NCI-H2196 treated with DMSO at 0.1 percent for 48 hours (cell line): Measurements from ENCODE around the gene CAMK2G.
"Not testable (repeated sequence)": the region's sequence is repeated elsewhere in the genome, so short reads cannot be mapped to it uniquely, and the experiment has no call there.

ENCODE experiments used
- DNase-seq: peaks from one replicate; lab custom pipeline; 2025; ENCODE audit not compliant: unreplicated experiment; lab: John Stamatoyannopoulos, UW

CAMK2G gene

DNA sequence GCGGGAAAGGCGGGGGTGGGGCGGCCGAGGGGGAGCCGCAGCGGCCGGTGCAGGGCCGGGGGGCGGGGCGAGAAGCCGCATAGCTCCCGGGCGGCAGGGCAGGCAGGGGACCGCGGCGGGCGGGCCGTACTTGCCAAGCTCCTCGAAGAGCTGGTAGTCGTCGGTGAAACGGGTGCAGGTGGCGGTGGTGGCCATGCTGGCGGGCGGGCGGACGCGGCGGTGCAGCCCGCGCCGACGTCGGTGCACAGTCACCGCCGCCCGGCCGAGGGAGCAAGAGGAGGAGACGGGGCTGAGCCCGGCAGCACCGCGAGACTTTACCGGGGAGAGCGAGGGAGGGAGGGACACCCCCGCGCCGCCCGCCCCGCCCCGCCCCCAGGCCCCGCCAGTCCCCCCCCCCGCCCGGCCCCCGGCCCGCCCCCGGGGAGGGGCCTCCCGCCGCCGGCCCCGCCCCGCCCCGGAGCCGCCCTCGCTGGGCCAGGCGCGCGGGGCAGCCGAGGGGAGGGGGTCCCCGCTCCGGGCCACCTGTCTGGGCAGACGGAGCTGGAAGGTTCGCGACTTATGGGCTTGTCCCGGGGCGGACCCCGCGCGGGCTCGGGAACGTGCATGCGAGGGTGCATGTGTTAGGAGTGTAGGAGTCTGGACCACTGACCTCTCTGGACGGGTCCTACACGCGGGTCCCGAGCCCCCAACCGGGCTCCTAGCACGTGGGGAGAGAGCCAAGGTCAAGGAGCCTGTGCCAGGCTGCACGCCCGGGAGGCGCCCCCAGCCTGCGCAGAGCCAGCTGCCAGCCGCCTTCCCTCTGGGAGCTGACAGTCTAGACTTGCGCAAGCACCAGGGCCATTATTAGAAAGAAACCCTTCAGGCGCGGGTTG lies at the start of gene CAMK2G:
TSS of gene CAMK2G (minus strand) at position 289 of the 872 bp plus-strand sequence. CDS start at position 195, 94 bp downstream.
- peak; percentile 63 for DNase-seq

DNA sequence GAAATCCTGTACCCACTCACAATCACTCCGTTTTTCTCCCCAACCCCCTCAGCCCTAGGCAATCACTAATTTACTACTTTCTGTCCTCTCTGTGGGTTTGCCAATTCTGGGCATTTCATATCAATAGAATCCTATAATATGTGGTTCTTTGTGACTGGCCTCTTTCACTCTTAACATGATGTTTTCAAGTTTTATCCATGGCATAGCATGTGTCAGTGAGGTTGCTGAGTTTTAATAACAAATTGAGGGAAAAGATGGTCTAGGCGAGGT lies 48.4 kb upstream of the CAMK2G start:
- no peak for DNase-seq

DNA sequence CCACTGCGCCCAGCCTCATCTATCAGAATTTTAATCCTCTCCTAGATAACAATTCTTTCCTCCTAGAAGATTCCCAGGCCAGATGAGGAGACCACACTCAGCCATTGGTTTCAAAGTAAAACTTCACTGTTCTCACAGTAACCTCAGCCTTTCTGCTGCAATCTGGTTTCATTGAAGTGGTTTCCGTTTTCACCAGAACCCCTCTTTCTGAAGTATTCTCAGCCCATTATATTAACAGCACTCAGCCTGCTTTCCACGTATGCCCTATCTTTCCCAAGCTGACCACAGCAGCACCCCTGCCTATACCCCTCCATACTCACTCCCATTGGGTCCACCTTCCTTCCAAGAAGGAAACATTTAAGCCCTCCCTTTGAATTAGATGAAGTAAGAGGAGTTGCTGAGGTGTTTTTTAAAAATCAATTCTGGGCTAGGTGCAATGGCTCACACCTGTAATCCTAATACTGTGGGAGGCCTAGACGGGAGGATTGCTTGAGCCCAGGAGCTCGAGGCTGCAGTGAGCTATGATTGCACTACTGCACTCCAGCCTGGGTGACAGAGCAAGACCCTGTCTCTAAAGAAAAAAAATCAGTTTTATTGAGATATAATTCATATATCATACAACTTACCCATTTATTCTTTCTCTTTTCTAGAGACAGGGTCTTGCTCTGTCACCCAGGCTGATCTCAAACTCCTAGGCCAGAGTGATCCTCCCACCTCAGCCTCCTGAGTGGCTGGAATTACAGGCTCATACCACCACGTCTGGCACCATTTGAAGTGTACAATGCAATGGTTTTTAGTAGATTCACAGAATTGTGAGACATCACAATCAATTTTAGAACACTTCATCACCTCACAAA lies 47.9 kb upstream of the CAMK2G start:
- no peak for DNase-seq

DNA sequence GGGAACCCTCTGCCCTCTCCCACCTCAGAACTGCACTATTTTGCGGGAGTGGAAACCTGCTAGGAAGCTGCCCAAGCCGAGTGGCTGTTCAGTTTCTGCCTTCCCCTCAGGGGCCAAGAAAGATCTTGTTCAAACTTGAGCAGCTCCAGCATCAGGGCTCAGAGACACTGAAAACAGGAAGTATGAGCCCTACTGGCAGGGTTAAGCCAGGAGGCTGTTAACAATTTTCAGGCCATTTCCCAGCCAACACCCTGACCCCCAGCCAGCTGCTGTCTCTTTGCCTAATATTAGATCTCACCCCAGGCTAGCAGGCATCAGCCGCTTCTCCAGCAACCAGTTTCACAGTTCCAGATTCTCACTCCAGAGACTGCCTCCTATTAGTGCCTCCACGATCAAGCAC lies 45.7 kb upstream of the CAMK2G start:
- DNase-seq: no peak

DNA sequence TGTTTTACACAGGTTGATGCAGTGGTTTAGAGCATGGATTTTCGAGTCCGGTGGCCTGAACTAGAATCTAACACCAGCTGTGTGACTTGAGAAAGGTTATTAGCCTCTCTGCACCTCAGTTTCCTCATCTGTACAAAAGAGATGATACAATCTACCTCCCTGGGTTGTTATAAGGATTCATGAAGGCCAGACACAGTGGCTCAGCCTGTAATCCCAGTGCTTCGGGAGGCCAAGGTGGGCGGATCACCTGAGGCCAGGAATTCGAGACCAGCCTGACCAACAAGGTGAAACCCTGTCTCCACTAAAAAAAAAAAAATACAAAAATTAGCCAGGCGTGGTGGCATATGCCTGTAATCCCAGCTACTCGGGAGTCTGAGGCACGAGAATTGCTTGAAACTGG lies 45.1 kb upstream of the CAMK2G start:
- not testable (repeated sequence) for DNase-seq

DNA sequence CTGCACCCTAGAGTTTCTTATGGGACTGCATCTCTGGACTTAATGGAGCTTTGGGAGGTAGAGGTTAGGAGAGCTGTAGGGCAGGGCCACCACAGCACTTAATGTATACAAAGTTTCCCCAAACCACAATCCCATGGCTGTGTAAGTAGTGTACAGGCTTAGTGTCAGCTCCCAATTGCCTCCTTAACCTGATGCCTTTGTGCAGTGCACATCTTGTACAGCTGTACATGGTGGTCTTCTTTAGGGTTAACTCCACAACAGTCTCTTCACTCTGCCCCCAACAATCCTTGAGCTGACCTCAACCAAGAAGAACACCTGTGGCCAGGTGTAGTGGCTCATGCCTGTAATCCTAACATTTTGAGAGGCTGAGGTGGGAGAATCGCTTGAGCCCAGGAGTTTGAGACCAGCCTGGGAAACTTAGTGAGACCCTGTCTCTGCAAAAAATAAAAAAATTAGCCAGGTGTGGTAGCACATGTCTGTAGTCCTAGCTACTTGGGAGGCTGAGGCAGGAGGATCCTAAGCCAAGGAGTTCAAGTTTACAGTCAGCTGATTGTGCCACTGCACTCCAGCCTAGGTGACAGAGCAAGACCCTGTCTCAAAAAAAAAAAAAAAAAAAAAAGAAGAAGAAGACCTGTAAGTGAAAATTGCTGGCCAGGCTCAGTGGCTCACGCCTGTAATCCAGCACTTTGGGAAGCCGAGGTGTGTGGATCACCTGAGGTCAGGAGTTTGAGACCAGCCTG lies 43.4 kb upstream of the CAMK2G start:
- no peak for DNase-seq

DNA sequence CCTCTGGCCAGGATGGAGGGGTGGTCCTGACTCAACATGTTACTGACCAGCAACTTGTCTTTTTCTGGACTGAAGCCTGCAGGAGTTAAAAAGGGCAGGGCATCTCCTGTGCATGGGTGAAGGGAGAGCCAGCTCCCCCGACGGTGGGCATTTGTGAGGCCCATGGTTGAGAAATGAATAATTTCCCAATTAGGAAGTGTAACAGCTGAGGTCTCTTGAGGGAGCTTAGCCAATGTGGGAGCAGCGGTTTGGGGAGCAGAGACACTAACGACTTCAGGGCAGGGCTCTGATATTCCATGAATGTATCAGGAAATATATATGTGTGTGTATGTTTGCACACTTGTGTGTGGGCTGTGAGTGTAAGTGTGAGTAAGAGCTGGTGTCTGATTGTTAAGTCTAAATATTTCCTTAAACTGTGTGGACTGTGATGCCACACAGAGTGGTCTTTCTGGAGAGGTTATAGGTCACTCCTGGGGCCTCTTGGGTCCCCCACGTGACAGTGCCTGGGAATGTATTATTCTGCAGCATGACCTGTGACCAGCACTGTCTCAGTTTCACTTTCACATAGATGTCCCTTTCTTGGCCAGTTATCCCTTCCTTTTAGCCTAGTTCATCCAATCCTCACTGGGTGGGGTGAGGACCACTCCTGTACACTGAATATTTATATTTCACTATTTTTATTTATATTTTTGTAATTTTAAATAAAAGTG lies 42.6 kb upstream of the CAMK2G start:
- DNase-seq: no peak

DNA sequence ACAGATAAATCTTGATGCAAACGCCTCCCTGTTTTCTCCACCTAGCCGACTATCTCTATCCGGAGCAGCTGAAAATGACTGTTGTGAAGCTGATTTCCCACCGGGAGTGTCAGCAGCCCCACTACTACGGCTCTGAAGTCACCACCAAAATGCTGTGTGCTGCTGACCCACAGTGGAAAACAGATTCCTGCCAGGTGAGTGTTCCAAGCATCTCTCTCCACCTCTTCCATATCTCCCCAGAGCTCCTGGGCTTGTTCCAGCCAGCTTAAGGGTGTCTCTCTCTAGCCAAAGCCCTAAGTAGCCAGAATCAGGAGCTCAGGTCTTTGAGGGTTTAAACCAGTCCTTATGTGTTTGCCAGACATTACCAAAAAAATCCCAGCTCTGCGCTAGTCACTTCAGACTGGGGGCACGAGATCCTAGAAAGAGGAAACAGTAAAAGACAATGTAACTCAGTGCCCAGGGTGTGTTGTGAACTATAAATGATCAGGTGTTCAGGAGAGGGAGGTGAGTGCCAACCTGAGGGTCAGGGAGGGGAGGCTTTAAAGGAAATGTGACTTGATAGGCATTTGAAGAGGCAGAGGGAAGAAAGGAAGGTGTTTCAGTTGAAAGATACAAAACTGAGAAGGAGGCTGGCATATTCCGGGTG lies 41.0 kb upstream of the CAMK2G start:
- DNase-seq: no peak

DNA sequence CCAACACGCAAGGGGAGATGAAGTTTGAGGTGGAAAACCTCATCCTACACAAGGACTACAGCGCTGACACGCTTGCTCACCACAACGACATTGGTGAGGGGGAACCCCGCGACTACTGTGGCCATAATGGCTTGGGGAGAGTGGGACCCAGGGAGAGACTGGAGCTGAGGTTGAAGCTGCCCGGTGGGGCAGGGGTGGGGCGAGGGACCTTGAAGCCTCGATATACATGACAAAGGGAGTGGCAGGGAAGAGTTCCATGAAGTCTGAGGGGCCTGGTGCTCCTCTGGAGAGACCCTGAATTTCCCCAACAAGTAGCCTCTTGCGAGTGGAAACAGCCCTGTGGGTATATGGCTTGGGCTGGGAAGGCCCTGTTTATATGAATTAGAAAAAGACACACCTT lies 39.7 kb upstream of the CAMK2G start:
- DNase-seq: no peak

DNA sequence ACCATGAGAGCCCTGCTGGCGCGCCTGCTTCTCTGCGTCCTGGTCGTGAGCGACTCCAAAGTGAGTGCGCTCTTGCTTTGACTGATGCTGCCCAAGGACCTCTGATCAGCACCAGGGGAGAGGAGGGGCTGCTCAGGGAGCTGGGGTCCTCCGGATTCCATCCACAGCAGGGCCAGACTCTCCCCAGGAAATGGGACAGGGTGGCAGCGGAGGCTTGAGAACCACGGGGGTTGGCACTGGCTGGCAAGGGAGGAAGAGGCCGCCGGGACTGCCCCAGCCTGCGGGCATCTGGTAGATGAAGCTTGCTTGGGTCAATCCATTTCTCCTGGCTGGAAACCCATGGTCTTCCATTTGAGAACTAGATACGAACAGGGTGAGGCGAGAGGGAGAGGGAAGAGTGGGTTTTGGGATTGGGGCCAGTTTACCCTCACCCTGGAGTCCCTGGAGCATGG lies 37.2 kb upstream of the CAMK2G start:
- no peak for DNase-seq

DNA sequence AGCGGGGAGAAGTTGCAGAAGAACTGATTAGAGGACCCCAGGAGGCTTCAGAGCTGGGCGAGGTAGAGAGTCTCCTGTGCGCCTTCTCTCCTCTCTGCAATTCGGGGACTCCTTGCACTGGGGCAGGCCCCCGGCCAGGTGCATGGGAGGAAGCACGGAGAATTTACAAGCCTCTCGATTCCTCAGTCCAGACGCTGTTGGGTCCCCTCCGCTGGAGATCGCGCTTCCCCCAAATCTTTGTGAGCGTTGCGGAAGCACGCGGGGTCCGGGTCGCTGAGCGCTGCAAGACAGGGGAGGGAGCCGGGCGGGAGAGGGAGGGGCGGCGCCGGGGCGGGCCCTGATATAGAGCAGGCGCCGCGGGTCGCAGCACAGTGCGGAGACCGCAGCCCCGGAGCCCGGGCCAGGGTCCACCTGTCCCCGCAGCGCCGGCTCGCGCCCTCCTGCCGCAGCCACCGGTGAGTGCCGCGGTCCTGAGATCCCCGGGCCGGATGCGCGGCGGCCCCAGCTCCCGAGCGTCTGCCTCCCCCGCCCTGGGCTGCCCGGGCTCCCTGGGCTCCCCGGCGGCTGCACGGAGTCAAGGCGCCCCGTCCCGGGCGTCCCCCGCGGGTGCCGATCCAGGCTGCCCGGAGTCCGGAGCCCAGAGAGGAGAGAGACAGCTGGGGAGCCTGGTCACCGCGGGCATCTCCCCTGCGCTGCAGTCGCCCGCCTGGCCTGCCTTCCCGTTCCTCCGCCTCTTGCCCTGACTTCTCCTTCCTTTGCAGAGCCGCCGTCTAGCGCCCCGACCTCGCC lies 36.6 kb upstream of the CAMK2G start, which contains the start of gene PLAU:
TSS of gene PLAU (plus strand) at position 369 of the 789 bp plus-strand sequence. CDS start 424 bp downstream, outside the sequence.
- DNase-seq: no peak

DNA sequence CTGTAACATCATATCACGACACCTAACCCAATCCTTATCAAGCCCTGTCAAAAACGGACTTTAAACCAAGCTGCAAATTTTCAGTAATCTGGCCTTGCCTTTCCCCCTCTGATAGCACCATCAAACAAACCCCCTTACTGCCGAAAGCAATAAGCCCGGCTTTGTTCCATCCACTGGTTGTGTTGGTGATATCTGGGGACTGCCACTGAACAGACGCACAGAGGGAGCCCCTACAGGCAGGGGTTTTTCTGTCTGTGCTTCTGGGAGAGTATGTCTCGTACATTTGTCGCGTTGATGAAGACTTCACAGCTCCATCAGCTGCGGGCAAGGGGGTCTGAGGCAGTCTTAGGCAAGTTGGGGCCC lies 36.0 kb upstream of the CAMK2G start:
- DNase-seq: no peak

DNA sequence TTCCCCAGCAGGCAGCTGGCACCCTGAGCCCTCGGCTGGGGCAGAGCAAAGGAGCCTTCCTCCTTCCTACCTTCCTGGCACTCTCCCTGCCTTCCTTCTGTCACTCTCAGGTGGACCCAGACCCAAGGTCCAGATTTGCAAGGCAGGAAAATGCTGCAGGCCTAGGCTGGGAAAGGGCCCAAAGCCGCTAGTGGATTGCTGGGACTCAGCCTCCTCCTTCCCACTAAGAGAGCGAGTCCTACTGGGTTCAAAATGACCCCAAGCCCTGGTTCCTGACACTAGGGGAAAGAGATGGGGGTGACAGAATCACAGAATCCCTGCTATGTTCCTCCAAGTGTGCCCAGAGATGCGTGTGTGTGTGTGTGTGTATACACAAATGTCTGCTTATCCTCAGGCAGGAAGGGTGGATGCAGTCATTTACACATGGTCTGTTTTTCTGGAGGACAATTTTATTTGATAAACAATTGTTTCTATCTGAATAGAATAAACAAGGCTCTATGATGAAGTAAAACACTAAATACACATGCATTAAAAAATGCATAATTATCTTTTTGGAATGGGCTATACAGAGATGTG lies 35.3 kb upstream of the CAMK2G start:
- no peak for DNase-seq

DNA sequence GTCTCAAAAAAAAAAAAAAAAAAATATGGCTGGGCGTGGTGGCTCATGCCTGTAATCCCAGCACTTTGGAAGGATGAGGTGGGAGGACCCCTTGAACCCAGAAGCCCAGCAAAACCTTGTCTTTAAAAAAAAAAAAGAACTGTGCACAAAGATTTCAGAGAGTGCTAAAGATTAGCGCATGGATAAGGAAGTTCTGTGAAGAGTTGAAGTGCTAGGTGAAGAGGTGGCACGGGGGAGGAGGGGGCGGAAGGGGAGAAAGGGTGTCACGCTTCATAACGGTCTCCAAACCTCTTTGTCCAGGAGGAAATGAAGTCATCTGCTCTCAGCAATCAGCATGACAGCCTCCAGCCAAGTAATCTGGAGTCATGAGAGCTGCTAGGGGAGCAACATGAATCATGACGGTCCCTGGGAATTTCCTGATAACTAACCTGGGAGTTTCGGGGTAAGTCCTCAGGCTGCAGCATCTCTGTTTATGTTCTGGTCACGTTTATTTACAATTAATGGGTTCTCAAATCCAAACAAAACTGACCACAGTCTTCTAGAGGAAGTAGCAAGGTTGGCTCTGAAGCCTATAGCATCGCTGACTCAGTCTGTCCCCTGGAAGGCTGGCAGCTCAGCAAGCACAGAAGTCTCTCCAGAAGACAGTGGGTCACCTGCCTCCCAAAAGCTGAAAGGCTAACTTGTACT lies 34.6 kb upstream of the CAMK2G start:
- peak; percentile 45 for DNase-seq

DNA sequence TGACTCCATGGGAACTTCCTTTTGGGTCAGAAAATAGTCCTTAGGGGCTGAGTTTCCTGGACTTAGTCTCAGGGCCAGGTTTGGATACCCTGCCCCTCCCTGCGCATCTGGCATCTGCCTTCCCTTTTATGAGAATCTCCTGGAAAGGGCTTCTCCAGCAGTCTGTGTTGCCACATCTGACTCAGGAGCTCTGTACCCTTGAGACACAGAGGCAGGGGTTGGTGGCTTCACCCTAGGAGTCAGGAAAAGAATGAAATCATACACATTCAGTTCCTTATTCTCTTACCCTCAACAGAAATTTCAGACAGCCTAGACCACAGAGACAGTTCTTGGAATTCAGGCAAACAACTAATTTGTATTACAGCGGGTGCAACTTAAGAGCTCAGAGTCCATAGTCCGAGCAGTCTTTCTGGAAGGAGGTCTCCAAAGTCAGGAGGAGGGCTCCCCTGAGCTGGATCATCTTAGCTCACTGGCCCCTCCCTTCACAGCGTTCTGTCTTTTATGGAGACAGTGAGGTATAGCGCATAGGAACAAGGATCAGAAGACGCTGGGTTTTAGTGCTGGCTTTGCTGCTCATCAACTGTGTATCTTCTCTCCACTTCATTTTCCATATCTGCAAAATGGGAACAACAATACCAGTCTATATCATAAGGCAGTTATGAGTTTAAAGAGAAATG lies 33.6 kb upstream of the CAMK2G start:
- DNase-seq: no peak

DNA sequence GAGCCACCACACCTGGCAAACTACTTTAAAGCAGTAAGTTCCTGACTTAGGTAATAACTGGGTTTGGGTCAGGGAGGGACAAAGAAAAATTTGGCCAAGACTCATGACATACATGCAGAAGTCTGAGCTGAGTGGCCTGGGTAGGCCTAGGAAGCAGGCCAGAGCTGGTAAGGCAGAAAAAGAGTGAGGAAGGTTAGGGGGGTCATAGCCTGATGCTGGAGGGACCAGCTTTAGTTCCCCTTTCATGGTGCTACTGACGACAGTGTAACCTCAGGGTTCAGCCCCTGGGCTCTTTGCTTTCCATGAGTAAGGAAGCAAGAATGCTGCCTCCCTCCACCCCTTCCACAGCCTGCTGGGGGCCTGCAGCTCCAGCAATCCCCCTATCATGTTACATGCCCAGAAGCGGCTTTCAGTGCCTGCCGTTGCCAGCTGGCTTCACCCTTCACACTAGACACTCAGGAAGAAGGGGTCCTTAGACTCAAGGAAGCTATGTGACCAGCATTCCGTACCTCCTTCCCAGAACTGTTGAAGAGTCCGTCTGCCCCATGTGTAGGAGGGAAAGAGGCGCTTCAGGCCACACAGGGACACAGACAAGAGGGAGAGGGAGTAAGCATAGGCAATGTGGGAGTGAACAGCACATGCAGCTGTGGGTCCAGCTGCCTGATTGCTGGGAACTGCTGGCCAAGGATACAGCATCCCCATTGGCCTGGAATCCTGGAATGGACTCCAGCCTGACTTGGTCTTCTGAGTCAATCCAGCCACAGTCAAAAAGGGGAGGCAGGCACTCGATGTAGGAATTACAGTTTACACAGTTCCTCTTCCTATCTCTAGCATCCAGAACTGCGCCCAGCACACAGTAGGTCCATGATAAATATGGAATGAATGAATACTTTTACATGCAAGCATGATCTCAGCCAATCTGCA lies 32.4 kb upstream of the CAMK2G start:
- peak; percentile 62 for DNase-seq
